SK-N-SH (cell line): ENCODE results near the gene ZHX3.

Source experiments
- FOXM1 ChIP-seq: IDR thresholded peaks from 2 replicates; pipeline ENCODE4 v1.4.0; 2012; ENCODE audit warnings: low read depth, mild to moderate bottlenecking
- MXI1 ChIP-seq: IDR thresholded peaks from 2 replicates; pipeline ENCODE4 v1.6.1; 2012; ENCODE audit warnings: mild to moderate bottlenecking, low read depth, low read length, improper control_type of control experiment
- RAD21 ChIP-seq: IDR thresholded peaks from 2 replicates; pipeline ENCODE4 v1.6.1; 2012; ENCODE audit warnings: mild to moderate bottlenecking, low read length
- TAF1 ChIP-seq: IDR thresholded peaks from 2 replicates; pipeline ENCODE4 v1.6.1; 2012; ENCODE audit warnings: low read depth, mild to moderate bottlenecking, low read length, moderate library complexity, borderline replicate concordance
- TF ChIP-seq, protein P1 (sequence below): fragments of 200-600 bp; sonication (generic); IDR thresholded peaks from 2 replicates; pipeline ENCODE4 v1.6.1; 2017; ENCODE audit warnings: antibody characterized with exemption, mild to moderate bottlenecking, moderate library complexity

- TF ChIP-seq FOXM1 = no peak
- TF ChIP-seq, protein P1, sequence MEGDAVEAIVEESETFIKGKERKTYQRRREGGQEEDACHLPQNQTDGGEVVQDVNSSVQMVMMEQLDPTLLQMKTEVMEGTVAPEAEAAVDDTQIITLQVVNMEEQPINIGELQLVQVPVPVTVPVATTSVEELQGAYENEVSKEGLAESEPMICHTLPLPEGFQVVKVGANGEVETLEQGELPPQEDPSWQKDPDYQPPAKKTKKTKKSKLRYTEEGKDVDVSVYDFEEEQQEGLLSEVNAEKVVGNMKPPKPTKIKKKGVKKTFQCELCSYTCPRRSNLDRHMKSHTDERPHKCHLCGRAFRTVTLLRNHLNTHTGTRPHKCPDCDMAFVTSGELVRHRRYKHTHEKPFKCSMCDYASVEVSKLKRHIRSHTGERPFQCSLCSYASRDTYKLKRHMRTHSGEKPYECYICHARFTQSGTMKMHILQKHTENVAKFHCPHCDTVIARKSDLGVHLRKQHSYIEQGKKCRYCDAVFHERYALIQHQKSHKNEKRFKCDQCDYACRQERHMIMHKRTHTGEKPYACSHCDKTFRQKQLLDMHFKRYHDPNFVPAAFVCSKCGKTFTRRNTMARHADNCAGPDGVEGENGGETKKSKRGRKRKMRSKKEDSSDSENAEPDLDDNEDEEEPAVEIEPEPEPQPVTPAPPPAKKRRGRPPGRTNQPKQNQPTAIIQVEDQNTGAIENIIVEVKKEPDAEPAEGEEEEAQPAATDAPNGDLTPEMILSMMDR = no peak
- no peak for TF ChIP-seq RAD21
- no peak for TF ChIP-seq TAF1
- no peak for TF ChIP-seq MXI1
Measured at GRCh38 chr20:41182296-41183212, 135.0 kb downstream of the ZHX3 start.
